Stimulated activated naive CD4-positive, alpha-beta T cell treated with Interleukin-2 at 50 U/mL for 16 hours (primary cell): ENCODE measurements around the gene ITPR3.

ENCODE experiments used
- DNase-seq: peaks from one replicate; lab custom pipeline; 2025; lab: John Stamatoyannopoulos, UW

The ITPR3 gene

DNA sequence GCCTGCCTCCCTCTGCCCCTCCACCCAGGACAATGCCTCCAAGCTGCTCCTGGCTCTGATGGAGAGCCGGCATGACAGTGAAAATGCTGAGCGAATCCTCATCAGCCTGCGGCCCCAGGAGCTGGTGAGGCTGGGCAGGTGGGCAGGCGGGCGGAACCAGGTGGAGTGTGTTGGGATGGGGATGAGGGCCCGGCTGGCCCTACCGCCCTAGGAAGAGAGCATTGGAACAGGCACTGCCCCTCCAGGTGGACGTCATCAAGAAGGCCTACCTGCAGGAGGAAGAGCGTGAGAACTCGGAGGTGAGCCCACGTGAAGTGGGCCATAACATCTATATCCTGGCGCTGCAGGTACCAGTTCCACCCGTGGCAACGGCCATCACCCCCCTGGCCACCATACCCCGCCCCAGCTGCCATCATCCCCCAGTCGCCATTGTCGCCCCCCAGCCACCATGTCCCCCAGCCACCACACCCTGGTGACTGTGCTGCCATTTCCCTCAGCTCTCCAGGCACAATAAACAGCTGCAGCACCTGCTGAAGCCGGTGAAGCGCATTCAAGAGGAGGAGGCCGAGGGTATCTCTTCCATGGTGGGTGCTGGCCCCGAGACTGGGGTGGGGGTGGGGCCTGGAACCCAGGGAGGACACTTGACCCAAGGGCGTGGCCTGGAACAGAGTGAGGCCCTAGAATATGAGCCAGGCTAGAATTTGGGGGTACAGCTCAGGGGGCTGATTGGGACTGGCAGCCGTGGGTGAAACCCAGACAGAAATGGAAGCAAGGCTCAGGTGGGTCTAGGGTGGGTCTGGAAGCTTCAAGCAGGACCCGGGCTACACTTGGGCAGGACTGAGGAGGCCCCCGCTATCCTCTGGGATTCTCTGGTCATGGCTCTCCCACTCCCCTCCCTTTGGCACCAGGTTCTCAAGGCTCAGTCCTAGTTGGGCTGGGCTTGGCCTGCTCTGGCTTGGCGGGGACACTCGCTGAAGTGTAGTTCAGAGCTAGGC, 66.2 kb downstream of the ITPR3 start:
- DNase-seq: no peak

DNA sequence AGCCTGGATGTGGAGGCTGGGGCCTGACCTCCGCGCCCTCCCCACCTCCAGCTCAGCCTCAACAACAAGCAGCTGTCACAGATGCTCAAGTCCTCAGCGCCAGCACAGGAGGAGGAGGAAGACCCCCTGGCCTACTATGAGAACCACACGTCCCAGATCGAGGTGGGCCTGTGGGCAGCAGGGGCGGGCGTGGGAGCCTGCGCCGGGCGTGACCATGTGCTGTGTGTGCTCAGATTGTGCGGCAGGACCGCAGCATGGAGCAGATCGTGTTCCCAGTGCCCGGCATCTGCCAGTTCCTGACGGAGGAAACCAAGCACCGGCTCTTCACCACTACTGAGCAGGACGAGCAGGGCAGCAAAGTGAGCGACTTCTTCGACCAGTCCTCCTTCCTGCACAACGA, 66.9 kb downstream of the ITPR3 start:
- DNase-seq: no peak

DNA sequence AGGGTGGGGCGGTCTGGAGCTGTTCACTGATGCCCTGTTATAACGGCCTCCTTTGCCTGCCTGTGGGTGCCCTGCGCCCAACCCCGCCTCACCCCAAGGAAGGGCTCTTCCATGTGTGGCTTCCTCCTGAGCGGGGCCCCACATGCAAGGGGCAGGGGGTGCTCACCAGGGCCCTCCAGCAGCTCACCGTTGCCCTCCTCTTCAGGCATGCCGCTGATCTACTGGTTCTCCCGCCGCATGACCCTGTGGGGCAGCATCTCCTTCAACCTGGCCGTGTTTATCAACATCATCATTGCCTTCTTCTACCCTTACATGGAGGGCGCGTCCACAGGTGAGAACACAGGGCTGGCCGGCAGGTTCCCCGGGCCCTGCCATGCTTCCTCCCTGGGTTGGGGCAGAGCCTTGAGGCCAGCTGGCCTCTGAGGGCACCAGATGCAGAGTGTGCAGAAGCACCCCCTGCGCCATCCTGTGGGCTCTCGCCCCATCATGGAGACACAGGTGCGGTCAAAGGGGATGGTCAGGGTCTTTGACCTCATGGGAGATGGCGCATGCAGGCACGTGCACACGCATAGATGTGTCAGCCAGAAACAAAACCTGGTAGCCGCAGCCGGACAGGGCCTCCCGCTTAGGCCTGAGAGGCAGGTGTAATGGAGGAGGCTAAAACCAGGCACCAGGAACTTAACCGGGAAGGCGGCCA, 67.5 kb downstream of the ITPR3 start:
- no peak for DNase-seq

DNA sequence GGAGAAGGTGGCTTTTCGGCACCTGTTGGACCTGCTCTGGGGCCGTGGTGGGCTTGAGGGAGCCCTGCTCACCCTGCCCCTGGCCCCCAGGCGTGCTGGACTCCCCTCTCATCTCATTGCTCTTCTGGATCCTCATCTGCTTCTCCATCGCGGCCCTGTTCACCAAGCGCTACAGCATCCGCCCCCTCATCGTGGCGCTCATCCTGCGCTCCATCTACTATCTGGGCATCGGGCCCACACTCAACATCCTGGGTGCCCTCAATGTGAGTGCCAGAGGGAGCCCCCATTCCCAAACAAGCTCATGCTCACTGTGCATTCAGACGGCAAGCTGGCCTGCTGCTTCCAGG, 68.0 kb downstream of the ITPR3 start:
- DNase-seq: no peak

DNA sequence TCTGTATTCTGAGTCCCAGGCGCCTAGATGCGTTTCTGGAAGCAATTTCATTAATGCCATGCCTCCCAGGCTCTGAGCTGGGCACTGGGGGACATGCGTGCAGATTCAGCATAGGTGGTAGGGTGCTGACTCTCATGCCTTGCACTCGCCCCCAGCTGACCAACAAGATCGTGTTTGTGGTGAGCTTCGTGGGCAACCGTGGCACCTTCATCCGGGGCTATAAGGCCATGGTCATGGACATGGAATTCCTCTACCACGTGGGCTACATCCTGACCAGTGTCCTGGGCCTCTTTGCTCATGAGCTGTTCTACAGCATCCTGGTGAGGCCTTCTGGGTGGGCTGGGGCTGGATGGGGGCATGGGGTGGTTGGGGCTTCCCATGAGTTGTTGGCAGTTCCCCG, 68.8 kb downstream of the ITPR3 start:
- DNase-seq: no peak

DNA sequence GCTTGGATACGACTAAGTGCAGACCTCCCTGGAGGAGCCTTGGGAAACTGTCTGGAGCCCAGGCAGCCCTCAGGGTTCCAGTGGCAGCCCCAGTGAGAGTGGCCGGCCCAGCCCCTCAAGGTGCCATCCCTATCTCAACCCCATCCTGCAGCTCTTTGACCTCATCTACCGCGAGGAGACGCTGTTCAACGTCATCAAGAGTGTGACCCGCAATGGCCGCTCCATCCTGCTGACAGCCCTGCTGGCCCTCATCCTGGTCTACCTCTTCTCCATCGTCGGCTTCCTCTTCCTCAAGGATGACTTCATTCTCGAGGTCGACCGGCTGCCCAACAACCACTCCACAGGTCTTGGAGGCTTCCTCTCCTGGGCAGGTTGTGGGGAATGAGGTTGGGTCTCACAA, 69.6 kb downstream of the ITPR3 start:
- no peak for DNase-seq

DNA sequence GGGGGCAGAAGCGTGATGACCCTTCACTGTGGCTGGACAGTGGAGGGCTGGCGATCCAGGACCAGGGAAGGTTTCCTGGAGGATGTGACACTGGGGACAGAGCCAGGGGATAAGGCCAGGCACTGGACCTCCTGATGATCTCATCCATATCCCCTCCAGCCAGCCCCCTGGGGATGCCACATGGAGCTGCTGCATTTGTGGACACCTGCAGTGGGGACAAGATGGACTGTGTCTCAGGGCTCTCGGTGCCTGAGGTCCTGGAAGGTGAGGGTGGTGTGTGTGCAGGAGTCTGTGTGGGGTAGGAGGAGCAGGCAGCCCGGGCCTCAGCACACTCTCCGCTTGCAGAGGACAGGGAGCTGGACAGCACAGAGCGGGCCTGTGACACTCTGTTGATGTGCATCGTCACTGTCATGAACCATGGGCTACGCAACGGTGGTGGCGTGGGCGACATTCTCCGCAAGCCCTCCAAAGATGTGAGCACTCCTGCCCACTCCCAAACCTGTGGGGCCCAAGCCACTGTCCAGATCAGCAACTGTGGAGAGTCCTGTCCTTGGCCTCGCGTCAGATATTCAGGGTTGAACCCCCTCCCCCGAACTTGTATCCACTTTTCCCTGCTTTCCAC, 70.4 kb downstream of the ITPR3 start:
- no peak for DNase-seq

DNA sequence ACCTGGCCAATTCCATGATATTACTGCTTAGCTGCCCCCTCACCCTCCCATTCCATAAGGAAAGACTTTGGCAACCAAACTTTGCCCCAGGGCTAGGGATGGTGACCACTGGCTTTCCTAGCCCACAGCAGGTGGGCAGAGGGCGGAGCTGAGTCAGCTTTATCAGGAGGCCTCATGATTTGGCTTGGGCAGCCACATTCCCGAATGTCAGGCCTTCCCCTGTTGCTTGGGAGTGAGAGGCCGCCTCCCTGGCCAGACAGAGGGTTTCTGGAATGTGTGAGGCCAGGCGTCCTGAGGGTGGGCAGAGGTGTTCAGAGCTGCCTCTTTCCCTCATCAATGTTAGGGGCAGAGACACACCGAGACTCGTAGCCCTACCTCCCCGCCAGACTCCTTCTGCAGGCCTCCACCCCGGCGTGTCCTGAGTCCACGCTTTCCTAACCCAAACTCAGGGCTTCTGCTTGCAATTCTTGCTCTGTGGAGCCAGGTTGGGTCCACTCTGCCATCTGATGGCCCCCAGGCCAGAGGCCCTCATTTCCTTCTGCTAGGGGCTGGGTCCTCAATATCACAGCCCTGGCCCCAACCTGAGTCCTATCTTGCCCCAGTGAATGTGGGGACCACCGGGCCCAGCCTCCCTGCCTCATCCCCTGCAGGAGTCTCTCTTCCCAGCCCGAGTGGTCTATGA, 71.1 kb downstream of the ITPR3 start:
- DNase-seq: no peak

DNA sequence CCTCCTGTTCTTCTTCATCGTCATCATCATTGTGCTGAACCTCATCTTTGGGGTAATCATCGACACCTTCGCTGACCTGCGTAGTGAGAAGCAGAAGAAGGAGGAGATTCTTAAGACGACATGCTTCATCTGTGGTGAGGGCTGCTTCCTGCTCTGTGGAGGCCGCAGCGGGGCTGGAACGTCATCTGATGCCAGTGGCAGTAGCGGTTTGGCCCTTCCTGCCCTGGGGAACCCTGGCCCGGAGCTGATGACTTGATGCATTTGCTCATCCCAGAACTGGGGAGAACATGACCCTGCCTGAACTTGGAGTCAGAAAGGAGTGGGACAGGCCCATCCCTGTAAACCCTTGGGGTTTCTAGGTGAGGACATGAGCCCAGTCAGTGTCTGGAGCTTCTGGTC, 71.6 kb downstream of the ITPR3 start:
- peak; percentile 29 for DNase-seq

DNA sequence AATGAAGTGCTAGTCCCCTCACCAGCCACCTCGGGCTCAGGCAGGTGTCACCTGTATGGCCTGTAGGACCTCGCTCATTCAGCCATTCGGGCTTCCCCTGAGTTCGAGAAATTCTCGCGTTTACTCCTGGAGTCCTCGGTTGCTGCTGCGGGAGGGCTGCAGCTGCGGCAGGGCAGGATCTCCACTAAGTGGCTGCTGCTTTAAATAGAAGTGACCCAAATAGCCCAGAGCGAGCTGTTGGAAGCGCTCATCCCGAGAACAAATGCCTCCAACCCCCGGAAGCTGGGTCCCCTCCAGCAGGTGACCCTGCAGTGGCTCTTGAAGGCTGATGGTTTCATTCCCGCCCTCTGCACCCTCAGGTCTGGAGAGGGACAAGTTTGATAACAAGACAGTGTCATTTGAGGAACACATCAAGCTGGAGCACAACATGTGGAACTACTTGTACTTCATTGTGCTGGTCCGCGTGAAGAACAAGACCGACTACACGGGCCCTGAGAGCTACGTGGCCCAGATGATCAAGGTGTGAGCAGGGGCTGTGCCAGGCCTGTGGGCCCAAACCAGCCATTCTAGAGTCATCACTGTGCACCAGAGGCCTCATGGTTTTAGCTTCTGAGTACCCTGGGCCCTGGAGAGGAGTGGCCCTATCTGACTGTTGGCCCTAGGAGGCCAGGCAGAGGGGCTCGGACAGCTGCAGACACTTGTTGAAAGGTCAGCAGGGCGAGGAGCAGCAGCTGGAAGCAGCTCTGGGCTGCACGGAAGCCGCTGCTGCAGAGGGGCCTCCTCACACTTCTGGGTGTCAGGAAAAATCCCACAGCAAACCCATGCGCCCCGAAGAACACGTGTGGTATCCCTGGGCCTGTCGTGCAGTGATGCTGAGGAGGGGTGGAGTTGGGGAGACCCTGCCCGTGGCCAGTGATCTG, 72.3 kb downstream of the ITPR3 start:
- DNase-seq: no peak

DNA sequence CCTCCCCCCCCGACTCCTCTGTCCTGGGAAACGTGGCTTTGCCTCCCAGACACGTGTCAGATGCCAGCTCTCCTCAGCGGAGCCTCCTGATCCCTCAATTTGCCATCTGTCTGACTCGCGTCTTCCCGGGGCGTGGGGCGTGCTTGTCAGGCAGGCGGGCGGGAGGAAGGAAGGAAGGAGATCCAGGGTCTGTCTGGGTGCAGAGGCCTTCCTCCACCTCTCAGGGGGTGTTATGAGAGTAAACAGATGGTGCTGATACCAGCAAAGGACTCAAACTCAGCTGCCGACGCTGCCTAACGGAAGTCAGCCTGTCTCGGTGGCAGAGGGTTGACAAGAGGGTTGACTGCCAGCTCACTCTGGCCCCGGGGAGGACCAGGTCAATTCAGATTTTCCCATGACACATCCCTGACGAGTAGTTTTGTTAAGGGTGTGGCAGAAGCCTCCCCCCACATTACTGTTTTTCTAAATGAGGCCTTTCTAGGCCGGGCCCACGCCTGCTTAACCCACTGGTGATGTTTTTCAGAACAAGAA, 73.3 kb downstream of the ITPR3 start:
- DNase-seq: peak; percentile 71

DNA sequence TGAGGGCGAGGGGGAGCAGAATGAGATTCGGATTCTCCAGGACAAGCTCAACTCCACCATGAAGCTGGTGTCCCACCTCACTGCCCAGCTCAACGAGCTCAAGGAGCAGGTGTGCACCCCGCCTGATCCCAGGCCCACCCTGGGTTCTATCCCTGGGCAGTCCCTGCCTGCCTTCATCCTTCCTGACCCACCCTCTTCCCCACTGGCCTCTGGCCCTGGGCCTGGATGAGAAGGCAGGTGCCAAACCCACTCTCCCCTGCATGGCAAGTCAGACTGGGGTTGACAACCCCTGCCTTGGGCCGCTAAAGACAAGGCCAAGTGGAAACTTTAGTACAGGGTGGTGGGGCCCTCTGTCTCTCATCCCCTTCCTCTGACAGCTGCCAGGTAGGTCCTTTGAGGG, 73.9 kb downstream of the ITPR3 start:
- DNase-seq: no peak

DNA sequence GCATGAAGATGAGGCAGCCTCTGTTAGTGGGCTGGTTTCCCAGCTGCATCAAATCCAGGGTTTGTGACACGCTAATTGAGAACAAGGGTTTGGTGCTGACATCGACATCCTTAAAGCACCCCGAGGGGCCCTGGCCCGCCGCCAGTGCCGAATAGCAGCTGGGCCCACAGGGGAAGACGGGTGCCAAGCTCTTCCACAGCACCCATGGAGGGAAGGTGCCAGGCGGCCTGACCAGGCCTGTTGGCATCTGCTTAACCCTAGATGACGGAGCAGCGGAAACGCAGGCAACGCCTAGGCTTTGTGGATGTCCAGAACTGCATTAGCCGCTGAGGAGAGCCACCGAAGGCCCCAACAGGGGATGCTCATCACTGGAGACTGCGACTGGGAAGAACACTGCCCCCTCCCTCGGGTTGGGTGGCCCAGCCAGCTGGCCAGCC, 74.3 kb downstream of the ITPR3 start:
- DNase-seq: no peak

DNA sequence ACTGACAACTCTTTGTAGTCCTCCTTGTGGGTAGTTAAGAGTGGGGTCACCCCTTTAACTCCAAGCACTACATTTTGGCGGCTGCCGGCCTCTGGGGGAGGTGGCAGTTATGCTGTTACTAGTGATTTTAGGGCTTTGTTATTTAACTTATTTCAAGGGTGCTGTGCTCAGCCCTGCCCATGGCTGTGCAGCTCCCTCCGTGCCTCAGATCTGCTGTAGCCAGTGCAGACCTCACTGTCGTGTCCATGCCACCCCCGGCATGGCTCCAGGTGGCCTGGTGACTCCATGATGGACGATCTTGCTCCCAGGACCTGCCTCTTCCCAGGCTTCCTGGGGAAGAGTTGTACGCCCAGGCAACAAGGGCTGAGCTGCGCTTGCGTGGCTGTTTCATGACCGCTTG, 75.0 kb downstream of the ITPR3 start:
- DNase-seq: no peak

DNA sequence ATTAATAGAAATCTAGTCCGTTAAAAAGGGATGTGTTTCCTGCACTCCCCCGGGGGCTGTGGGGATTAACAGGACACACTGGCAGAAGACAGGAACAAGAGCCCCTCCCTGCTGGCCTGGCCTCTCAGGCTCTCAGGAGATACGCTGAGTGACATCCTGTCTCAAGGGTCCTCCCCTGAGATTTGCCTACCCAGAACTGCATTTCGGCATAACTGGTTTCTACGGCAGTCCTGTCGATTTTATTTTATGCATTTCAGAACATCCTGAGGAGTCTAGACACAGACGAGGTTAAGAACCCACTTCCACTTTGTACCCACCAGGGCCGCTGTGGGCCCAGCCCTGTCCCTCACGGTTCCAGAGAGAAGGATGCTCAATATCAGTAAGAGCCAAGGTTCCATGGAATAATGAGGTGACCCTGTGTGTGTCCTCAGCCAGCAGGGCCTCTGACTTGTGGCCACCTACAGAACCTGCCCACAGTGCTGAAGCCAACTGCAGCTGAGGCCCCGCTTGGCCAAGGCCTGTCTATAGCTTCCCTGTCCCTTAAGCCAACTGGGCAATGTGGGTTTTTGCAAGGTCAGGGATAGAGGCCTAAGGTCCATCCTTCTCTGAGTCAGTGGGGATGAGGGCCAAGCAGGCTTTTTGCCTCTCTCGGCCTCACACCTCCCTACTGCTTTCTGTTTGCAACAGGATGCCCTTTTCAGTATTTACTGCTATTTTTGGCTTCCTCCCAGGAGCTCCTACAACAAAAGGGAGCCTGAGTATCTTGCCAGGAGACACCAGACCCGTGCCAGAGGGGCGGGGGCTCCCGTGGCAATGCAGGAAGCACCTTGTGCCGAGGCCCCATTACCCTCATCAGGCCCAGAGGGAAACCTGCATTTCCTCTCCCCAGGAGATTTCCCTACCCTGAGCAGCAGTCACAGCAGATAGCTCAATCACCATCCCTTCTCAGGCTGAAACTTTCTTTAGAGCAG, 75.7 kb downstream of the ITPR3 start:
- no peak for DNase-seq

DNA sequence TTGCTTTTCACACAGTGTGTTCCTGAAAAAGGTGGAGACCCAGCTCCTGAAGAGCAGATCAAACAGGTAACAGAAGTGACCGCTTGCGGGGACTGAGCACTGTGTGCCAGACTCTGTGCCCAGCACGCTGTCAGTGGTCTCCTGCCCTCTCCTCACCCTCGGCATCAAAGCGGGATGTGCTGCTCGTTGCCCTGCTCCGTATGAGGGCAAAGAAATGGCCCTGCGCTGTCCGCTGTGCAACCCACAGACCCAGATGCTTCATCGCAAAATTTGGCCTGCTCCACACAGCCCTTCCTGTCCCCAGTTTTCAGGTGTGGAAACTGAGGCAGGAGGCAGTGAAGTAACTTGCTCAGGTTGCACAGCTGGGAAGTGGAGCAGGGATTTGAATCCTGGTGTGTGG, 76.7 kb downstream of the ITPR3 start:
- DNase-seq: no peak

DNA sequence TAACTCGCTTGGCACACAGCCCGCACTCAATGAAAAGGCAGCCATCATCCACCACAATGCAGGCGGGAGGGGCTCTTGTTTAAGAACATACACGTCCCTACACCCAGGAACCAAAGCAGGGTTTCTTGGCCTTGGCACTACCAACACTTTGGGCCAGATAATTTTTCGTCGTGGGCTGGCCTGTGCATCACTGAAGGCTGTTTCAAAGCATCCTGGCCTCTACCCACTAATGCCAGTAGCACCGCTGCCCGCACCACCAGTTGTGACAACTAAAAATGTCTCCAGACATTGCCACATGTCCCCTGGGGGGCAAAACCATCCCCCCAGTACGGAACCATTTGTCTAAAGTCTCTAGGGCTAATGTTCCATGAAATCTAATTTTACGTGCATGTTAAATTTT, 77.4 kb downstream of the ITPR3 start:
- no peak for DNase-seq

DNA sequence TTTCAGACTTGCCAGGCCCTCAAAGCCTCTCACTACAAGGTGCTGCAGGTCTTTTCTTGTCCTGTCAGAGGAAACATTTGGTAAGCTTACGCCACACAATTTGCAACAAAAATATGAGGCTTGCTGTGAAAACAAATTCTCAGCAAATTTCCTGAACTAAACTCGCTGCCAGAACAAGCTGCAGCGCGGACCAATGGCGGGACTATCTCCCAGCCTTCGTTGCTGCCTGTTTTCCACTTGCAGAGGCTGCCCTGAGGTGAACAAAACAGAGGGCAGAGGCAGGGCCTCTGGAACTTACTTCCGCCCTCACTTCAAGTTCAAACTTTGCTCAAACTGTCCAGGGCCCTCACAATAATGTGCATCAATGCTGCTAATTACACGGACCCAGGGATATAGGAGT, 78.0 kb downstream of the ITPR3 start:
- DNase-seq: no peak

DNA sequence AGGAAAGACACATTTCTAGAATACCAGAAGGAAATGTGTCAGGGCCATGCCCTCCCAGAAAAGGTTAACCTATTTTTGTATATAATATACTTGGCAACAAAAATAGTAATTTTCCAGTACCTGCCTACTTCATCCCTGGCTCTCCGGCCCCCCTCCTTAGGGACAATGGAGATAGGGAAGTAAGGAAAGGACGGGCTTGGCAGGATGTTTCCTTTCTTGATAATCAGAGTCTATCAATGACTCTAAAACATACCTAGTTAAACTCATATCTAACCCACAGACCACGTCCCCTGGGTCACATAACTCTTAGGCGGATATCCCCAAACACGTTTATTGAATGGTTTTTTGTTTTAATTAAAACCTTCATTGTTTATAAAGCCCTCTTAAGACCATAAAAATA, 78.6 kb downstream of the ITPR3 start:
- DNase-seq: no peak
